HG02571 (cell line): Measurements from ENCODE around the gene UBE2H.

ENCODE experiments used
- ATAC-seq: cut with Tn5 transposase; IDR thresholded peaks from one replicate; pipeline ENCODE4 v1.9.1; 2021; ENCODE audit warnings: mild to moderate bottlenecking, moderate library complexity; ENCODE audit not compliant: unreplicated experiment

Gene UBE2H

GRCh38 chr7:129950933-129951225, 1.9 kb downstream of the UBE2H start:
- ATAC-seq = no peak

GRCh38 chr7:129950191-129950932, 2.4 kb downstream of the UBE2H start:
- no peak for ATAC-seq

- no peak for ATAC-seq
Observed at GRCh38 chr7:129949292-129950133, 3.2 kb downstream of the UBE2H start.

GRCh38 chr7:129948877-129949291, 3.9 kb downstream of the UBE2H start:
- ATAC-seq = peak; percentile 48

GRCh38 chr7:129948338-129948737, 4.4 kb downstream of the UBE2H start:
- ATAC-seq = no peak

- ATAC-seq = no peak
Observed at GRCh38 chr7:129947701-129948100, 5.1 kb downstream of the UBE2H start.

- no peak for ATAC-seq
Observed at GRCh38 chr7:129947049-129947448, 5.7 kb downstream of the UBE2H start.

- ATAC-seq = no peak
Observed at GRCh38 chr7:129946282-129946681, 6.5 kb downstream of the UBE2H start.

- no peak for ATAC-seq
Observed at GRCh38 chr7:129943352-129943751, 9.4 kb downstream of the UBE2H start.

- ATAC-seq = no peak
Observed at GRCh38 chr7:129940329-129940728, 12.4 kb downstream of the UBE2H start.

GRCh38 chr7:129939881-129940280, 12.9 kb downstream of the UBE2H start:
- no peak for ATAC-seq

GRCh38 chr7:129933627-129934026, 19.1 kb downstream of the UBE2H start:
- no peak for ATAC-seq

- no peak for ATAC-seq
Observed at GRCh38 chr7:129926618-129927017, 26.1 kb downstream of the UBE2H start.

GRCh38 chr7:129925416-129926002, 27.3 kb downstream of the UBE2H start:
- no peak for ATAC-seq

- ATAC-seq = no peak
Observed at GRCh38 chr7:129924602-129925001, 28.2 kb downstream of the UBE2H start.

GRCh38 chr7:129923709-129924108, 29.1 kb downstream of the UBE2H start:
- peak; percentile 57 for ATAC-seq

- no peak for ATAC-seq
Observed at GRCh38 chr7:129919492-129919891, 33.3 kb downstream of the UBE2H start.

GRCh38 chr7:129918922-129919321, 33.8 kb downstream of the UBE2H start:
- ATAC-seq = no peak

GRCh38 chr7:129917934-129918333, 34.8 kb downstream of the UBE2H start:
- no peak for ATAC-seq

- no peak for ATAC-seq
Observed at GRCh38 chr7:129914536-129915272, 38.1 kb downstream of the UBE2H start.

- ATAC-seq = no peak
Observed at GRCh38 chr7:129913428-129913827, 39.3 kb downstream of the UBE2H start.
